ENCODE results near the gene PC. TPM values are rescaled to one million over a fixed set of nuclear protein-coding genes. Genes with fewer than 3 reads are reported as not detected.

The PC gene
- total RNA-seq, 1 experiment from 2014 or later = 24.5 TPM

DNA sequence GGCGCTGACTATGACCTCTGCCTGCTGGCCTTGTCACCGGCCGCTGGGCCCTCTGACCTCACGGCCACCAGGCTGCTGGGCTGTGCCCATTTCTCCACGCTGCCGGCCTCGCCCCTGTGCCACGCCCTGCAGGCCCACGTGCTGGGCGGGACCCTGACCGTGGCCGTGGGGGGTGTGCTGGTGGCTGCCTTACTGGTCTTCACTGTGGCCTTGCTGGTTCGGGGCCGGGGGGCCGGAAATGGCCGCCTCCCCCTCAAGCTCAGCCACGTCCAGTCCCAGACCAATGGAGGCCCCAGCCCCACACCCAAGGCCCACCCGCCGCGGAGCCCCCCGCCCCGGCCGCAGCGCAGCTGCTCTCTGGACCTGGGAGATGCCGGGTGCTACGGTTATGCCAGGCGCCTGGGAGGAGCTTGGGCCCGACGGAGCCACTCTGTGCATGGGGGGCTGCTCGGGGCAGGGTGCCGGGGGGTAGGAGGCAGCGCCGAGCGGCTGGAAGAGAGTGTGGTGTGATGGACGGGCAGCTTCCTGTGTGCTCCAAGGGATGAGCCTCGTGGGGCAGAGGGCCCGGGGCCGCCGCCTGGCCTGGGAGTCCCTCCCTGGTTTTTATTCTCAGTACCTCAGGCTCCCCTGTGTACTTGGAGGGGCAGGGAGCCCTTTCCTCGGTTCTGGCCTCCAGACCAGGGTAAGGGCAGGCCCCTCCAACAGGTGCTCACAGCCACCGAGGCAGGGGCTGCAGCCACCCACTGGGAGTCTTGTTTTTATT is 98.3 kb downstream of the PC start:
- ChIA-PET POLR2A (ENCODE audit: unreplicated experiment) (no interaction called here), CTCF (interaction anchor here (0.5 kb wide), 1 partner anchor 182 kb away, joined by 3 read pairs; no protein-coding TSS in a partner anchor)
- DNase-seq = no peak
- Histone ChIP-seq H3K9me3 (ENCODE audit: low read length) (no peaks in the 10 kb centered on the region), H3K9me2 (replicated peaks; ENCODE audit: low read length) (no peaks in the 10 kb centered on the region), H2AFZ (ENCODE audit: low read length) (no peak overlapping the region), H3K36me3 (ENCODE audit: low read depth, low read length) (no peaks in the 10 kb centered on the region; the same call in 1 of the 2 replicates), H3K9ac (ENCODE audit: low read length) (no peak overlapping the region), H3K4me3 (ENCODE audit: low read length) (no peak overlapping the region), H3K27ac (ENCODE audit: low read length) (no peak overlapping the region), H3K79me2 (ENCODE audit: low read length) (peaks cover 27% of the 10 kb centered on the region), H4K20me1 (ENCODE audit: low read length) (no peaks in the 10 kb centered on the region), H3K27me3 (ENCODE audit: low read length) (no peaks in the 10 kb centered on the region), H3F3A (ENCODE audit: low read length, unreplicated experiment) (no peaks in the 10 kb centered on the region), H3K4me1 (ENCODE audit: insufficient read depth, low read length) (peaks cover 17% of the 10 kb centered on the region), H3K4me2 (ENCODE audit: low read length) (no peak overlapping the region)
- BruUV-seq (replicated peaks) = no TSS peak
- no peak for TF ChIP-seq EZH2phosphoT487 (IDR thresholded peaks at IDR 0.05; ENCODE audit: borderline replicate concordance, low read length)
- TF ChIP-seq, protein P1, sequence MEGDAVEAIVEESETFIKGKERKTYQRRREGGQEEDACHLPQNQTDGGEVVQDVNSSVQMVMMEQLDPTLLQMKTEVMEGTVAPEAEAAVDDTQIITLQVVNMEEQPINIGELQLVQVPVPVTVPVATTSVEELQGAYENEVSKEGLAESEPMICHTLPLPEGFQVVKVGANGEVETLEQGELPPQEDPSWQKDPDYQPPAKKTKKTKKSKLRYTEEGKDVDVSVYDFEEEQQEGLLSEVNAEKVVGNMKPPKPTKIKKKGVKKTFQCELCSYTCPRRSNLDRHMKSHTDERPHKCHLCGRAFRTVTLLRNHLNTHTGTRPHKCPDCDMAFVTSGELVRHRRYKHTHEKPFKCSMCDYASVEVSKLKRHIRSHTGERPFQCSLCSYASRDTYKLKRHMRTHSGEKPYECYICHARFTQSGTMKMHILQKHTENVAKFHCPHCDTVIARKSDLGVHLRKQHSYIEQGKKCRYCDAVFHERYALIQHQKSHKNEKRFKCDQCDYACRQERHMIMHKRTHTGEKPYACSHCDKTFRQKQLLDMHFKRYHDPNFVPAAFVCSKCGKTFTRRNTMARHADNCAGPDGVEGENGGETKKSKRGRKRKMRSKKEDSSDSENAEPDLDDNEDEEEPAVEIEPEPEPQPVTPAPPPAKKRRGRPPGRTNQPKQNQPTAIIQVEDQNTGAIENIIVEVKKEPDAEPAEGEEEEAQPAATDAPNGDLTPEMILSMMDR (conservative IDR thresholded peaks at IDR 0.05; ENCODE audit: low read depth, low read length) = no peak
- TF ChIP-seq EZH2 (IDR thresholded peaks at IDR 0.05; ENCODE audit: low read length, unreplicated experiment) = no peak
- ATAC-seq = no peak
- intact Hi-C loops (cut with micrococcal nuclease) = no loop called here

DNA sequence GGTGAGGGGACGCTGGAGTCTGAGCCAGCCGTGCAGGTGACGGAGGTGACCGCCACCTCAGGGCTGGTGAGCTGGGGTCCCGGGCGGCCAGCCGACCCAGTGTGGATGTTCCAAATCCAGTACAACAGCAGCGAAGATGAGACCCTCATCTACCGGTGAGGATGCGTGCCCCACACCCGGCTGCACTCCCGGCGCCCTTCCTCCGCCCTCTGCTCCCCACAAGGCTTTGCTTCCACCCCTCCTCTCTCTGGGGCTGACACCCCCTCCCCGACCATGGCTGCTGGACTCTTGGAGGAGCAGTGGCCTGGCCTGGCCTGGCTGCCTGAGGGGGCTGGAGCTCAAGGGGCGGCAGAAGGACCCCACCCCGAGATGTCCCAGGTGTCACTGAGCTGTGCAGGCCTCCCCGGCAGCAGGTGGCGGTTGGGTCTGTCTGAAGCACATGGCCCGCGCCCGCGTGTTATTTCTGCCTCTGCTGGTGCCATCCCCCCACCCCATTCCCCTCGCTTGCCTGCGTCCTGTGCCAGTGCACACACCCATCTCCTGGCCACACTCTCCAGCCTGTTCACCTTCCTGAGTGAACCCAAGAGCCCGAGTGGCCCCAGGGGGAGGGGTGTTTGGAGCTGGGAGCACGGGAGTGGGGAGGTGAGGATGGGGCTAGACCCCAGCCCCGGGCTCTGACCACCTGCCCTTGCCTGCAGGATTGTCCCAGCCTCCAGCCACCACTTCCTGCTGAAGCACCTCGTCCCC is 99.1 kb downstream of the PC start:
- H3K27me3 ChIP-seq (ENCODE audit: low read length) = no peaks in the 10 kb centered on the region
- H3K9ac ChIP-seq (ENCODE audit: low read length) = no peak overlapping the region
- H4K20me1 ChIP-seq (ENCODE audit: low read length) = no peaks in the 10 kb centered on the region
- H2AFZ ChIP-seq (ENCODE audit: low read length) = no peak overlapping the region
- CTCF ChIA-PET = interaction anchor here (0.5 kb wide), 1 partner anchor 181 kb away, joined by 3 read pairs; no protein-coding TSS in a partner anchor
- no peak overlapping the region for H3K4me3 ChIP-seq (ENCODE audit: low read length)
- H3K9me3 ChIP-seq (ENCODE audit: low read length) = no peaks in the 10 kb centered on the region
- no peak overlapping the region for H3K4me2 ChIP-seq (ENCODE audit: low read length)
- H3K4me1 ChIP-seq (ENCODE audit: insufficient read depth, low read length) = peaks cover 17% of the 10 kb centered on the region
- intact Hi-C loops (cut with micrococcal nuclease) = no loop called here
- peaks cover 27% of the 10 kb centered on the region for H3K79me2 ChIP-seq (ENCODE audit: low read length)
- POLR2A ChIA-PET (ENCODE audit: unreplicated experiment) = no interaction called here
- no peaks in the 10 kb centered on the region for H3F3A ChIP-seq (ENCODE audit: low read length, unreplicated experiment)
- TF ChIP-seq EZH2phosphoT487 (IDR thresholded peaks at IDR 0.05; ENCODE audit: borderline replicate concordance, low read length) = no peak
- TF ChIP-seq EZH2 (IDR thresholded peaks at IDR 0.05; ENCODE audit: low read length, unreplicated experiment) = no peak
- TF ChIP-seq, protein P1 (conservative IDR thresholded peaks at IDR 0.05; ENCODE audit: low read depth, low read length) = no peak
- no peak overlapping the region for H3K27ac ChIP-seq (ENCODE audit: low read length)
- no peak for ATAC-seq
- no peak for DNase-seq
- BruUV-seq (replicated peaks) = no TSS peak
- no peaks in the 10 kb centered on the region for H3K9me2 ChIP-seq (replicated peaks; ENCODE audit: low read length)
- H3K36me3 ChIP-seq (ENCODE audit: low read depth, low read length) = no peaks in the 10 kb centered on the region; the same call in 1 of the 2 replicates

Data from PC-3 (cell line).